HG03025 (cell line): ENCODE results near the gene FOSL2.
A peak's percentile ranks its signal among the peaks of the same experiment; 100 is the strongest.

Experiments
- ATAC-seq: cut with Tn5 transposase; IDR thresholded peaks from one replicate; pipeline ENCODE4 v1.9.1; 2021; ENCODE audit warnings: mild to moderate bottlenecking, moderate library complexity; ENCODE audit not compliant: unreplicated experiment, low FRiP score

FOSL2 gene

GRCh38 chr2:28356095-28356911 lies 36.4 kb upstream of the FOSL2 start:
- ATAC-seq = no peak

GRCh38 chr2:28357055-28357454 lies 35.6 kb upstream of the FOSL2 start:
- no peak for ATAC-seq

- ATAC-seq = no peak
Measured at GRCh38 chr2:28357948-28358667, 34.5 kb upstream of the FOSL2 start.

GRCh38 chr2:28358668-28359201 lies 33.9 kb upstream of the FOSL2 start:
- ATAC-seq = no peak

GRCh38 chr2:28359222-28360057 lies 33.2 kb upstream of the FOSL2 start:
- ATAC-seq = peak; percentile 54

- no peak for ATAC-seq
Measured at GRCh38 chr2:28360058-28360717, 32.5 kb upstream of the FOSL2 start.

- ATAC-seq = no peak
Measured at GRCh38 chr2:28360718-28361293, 31.9 kb upstream of the FOSL2 start.

GRCh38 chr2:28361991-28362710 lies 30.5 kb upstream of the FOSL2 start:
- ATAC-seq = no peak

- ATAC-seq = no peak
Measured at GRCh38 chr2:28362991-28363521, 29.6 kb upstream of the FOSL2 start.

GRCh38 chr2:28363686-28364280 lies 28.9 kb upstream of the FOSL2 start:
- ATAC-seq = no peak

GRCh38 chr2:28364610-28365009 lies 28.0 kb upstream of the FOSL2 start:
- no peak for ATAC-seq

- no peak for ATAC-seq
Measured at GRCh38 chr2:28365158-28365557, 27.5 kb upstream of the FOSL2 start.

GRCh38 chr2:28366149-28366495 lies 26.5 kb upstream of the FOSL2 start:
- ATAC-seq = no peak

- no peak for ATAC-seq
Measured at GRCh38 chr2:28366496-28367282, 26.0 kb upstream of the FOSL2 start.

- no peak for ATAC-seq
Measured at GRCh38 chr2:28367667-28368356, 24.8 kb upstream of the FOSL2 start.

- ATAC-seq = no peak
Measured at GRCh38 chr2:28368357-28368798, 24.3 kb upstream of the FOSL2 start.

- ATAC-seq = no peak
Measured at GRCh38 chr2:28369358-28369757, 23.3 kb upstream of the FOSL2 start.
